GM20000 (cell line): Measurements from ENCODE around the gene BCORL1.

Source experiments
- DNase-seq: peaks from one replicate; pipeline ENCODE4 v3.0.0; 2012; ENCODE audit warnings: low spot score
- CTCF ChIP-seq: IDR thresholded peaks from 2 replicates; pipeline ENCODE4 v1.5.1; 2012; ENCODE audit warnings: mild to moderate bottlenecking, control low read depth; ENCODE audit errors: extremely low read depth, missing control alignments

The BCORL1 gene

GRCh38 chrX:129997086-129997485 lies 14.7 kb downstream of the BCORL1 start:
- no peak for DNase-seq
- no peak for TF ChIP-seq CTCF

- DNase-seq, result no peak
- no peak for TF ChIP-seq CTCF
Observed at GRCh38 chrX:129998021-129998420, 15.6 kb downstream of the BCORL1 start.

GRCh38 chrX:130001893-130002292 lies 19.5 kb downstream of the BCORL1 start:
- DNase-seq, result no peak
- no peak for TF ChIP-seq CTCF

- DNase-seq, result no peak
- TF ChIP-seq CTCF, result no peak
Observed at GRCh38 chrX:130002541-130002940, 20.1 kb downstream of the BCORL1 start.

- no peak for TF ChIP-seq CTCF
- no peak for DNase-seq
Observed at GRCh38 chrX:130005089-130005807, 22.8 kb downstream of the BCORL1 start.

GRCh38 chrX:130009658-130010223 lies 27.3 kb downstream of the BCORL1 start:
- DNase-seq, result no peak
- TF ChIP-seq CTCF, result no peak

GRCh38 chrX:130012683-130013082 lies 30.2 kb downstream of the BCORL1 start:
- TF ChIP-seq CTCF, result no peak

More at GRCh38 chrX:130012683-130013082, 30.2 kb downstream of the BCORL1 start:
- DNase-seq, result no peak
